ENCODE data around the gene DTD1.

GRCh38 chr20:18676396-18676795, 88.5 kb downstream of the DTD1 start:
- no peak for TF ChIP-seq CTCF (IDR thresholded peaks at IDR 0.05)
- TF ChIP-seq POLR2AphosphoS5 (IDR thresholded peaks at IDR 0.05): no peak

All from breast epithelium (tissue), 3 donors.